ENCODE data around the gene PARL.

PARL gene

GRCh38 chr3:183845608-183846288, 38.9 kb downstream of the PARL start:
- FAIRE-seq = no peak

GRCh38 chr3:183845090-183845489, 39.6 kb downstream of the PARL start:
- no peak for FAIRE-seq

DNA sequence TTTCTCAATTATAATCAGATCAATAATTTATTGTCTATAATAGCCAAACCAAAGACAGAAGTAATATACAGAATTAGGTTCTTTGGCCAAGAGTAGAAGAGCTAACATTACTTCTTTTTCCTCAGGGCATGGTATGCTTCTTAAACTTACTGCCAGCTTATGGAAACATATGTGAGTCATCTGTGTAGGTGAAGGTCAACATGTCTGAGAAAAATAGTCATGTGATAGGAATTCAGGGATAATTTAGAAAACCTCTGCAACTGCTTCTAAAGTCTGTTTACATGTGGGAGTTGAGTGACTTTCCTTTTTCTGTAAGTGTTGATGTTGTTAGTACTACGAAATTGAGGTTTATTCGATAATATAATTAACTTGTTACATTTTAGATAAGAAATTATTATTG, 40.1 kb downstream of the PARL start:
- no peak for FAIRE-seq

- FAIRE-seq = no peak
These were observed 44.9 kb downstream of the PARL start for GRCh38 chr3:183839751-183840150.

DNA sequence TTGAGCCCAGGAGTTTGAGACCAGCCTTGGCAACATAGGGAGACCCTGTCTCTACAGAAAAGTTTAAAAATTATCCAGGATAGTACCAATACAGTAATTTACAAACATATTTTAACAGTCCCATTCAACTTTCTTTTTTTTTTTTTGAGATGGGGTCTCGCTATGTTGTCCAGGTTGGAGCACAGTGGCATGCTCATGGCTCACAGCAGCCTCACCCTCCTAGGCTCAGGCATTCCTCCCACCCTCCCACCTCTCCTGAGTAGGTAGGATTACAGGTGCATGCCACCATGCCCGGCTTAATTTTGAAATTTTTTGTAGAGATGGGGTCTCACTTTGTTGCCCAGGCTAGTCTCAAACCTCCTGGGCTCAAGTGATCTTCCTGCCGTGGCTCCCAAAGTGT, 46.8 kb downstream of the PARL start:
- no peak for FAIRE-seq

- no peak for FAIRE-seq
These were observed 47.3 kb downstream of the PARL start for GRCh38 chr3:183837390-183837789.

DNA sequence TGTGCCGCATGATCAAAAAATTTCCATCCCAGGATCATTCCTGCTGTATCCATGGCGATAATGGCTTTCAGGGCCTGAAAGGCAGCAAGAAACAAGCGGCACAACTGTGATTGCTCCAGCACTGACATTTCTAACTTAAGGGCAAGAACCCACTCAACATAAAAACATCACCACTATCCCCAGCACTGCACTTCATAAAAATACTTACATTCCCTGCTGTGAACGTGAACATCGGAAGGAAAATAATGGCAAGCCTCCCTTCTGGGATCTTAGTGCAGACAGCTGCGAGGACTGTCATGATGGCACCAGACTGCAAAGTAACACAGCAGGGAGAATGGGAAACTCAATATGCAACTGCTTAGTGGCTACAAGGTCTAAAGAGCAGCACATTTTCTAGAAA, 51.2 kb downstream of the PARL start:
- no peak for FAIRE-seq

DNA sequence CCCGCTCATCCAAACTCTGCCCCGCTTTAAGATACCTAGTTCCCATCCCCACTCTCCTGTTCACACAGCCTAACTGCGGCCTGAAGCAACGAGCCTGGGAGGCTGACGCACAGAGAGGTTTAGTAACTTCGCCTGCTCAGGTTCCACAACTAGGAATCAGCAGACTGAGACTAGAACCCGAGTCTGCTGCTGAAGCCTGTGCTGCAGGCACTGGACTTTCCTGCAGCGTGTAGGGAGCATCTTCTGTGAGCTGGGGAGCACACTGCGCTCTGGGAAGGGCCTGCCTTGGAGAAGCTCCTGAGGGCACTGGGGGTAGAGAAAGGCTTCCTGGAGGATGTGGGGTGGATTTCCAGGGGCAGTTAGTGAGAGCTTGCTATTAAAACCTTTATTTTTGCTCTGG, 54.5 kb downstream of the PARL start:
- no peak for FAIRE-seq

DNA sequence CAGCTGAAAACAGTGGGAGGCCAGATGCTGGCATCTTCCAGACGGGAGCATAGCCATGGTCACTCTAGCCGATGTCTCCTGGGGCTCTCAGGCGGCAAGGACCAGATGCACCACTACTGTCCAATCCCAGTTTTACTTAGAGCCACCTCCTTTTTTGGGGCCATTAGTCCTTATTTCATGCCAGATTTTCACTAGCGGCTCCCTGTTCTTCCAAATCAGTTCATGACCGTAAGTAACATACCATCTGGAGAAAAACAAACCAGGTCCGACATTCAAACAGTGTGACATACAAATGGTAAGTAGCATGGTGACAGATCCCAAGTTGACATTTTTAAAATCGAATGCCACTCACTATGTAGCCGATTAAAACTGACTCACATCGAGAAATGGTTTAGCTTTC, 55.2 kb downstream of the PARL start:
- FAIRE-seq = no peak

DNA sequence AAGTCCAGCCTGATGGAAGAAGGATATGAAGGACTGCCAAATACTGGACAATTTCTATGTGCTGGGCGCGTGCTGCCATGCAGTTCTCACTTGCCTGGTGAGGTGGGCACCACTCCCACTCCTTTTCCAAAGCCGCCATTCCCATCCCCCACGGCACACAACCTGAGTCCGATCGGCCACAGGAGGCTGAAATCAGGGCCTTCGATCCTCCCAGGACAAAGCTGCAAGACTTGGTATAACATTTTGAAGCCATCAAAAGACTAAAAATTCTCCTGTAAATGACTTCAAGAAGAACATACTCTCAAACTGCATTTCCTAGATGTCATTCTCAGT, 56.2 kb downstream of the PARL start:
- no peak for FAIRE-seq

DNA sequence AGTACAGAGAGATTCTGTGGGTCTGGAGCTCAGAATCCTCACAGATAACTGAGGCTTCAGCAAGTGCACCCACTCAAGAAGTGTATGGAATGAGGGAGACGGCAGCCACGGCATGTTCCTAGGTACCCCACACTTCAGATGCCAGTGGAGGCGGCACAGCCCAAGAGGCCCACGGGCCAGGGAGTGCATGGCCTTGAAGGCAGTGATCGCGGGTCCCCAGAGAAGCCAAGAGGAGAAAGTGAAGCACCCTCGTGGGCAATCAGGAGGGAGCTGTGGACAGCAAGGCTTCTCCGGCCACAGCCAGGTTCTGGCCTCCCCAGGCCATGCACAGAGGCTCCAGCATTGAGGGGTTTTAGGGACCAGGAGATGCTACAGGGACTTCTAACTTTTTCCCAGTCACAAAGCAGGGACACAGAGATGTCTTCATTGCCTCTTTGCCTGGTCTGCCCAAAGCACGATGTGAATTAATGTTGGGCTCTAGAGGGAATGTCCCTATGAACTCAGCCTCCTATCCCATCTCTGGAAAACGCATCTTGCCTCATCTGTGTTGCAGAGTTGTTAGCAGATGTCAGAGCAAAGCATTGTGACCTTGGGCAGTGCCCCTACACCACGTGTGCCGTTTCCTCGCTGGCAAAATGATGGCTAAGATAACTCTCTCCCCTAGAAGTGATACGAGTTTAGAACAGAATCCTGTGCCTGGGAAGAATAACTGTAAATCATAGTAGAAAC, 56.7 kb downstream of the PARL start:
- no peak for FAIRE-seq

DNA sequence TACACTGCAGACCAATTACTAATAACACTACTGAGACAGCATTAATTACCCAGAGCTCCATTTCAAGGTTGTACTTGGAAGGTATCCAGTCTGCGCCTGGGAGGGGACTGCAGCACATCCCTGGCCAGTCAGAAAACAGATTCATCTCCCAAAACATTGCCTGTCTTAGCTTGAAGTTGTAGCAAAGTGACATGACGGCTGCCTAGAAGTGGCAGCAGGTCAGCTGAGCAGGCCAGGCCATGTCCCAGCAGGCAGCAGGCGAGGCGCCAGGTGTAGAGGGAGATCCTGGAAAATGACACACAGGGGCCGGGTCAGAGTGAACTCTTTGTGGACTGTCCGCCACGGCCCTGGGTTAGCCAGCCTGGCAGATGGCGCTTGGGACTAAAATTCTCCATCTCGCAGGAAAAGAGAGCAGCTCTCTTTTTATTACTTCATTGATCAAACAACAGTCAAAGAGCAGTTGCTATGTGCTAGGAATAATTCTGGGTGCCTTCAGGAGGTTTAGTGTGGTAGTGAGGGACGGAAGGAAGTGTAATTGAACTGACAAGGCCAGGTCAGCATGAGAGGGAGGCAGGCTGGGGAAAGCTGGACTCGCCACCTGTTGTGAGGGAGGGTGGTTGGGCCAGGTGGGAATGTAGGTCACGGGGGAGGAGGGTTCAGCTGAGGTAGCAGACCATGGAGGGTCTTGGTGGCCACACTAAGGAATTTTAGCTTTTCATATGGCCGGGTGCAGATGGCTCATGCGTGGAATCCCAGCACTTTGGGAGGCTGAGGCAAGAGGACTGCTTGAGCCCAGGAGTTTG, 58.0 kb downstream of the PARL start:
- FAIRE-seq = no peak

DNA sequence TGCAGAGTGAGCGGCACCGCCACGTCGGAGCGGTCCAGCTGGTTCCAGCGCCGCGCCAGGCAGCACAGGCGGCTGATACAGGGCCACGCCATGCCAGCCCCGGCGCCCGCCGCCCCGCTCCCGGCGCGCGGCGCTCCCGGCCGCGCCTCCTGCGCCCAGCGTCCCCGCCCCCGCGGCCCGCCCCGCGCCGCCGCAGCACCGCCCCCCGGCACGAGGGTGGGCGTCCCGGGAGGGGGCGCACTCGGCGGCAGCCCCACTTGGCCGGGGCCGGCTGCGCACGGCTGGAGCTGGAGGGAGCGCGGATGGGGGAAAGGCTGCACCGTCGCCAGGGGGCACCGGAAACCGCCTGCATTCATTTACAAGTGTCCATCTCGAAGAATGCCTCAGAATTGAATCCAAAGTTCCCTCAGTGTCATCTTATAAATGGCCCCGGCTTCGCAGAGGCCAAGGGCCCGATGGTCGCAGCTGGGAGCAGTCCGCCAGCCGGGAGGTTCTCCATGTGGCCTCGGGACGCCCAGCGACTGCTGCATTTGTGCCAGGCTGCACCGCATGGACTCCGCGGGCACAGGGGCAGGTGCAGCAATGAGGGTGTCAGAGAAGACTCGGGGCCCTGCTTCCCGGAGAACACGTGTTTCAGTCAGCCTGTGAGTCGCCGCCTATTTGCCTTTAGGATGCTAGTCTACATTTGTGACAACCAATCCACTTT, 59.1 kb downstream of the PARL start, which contains the start of gene MAP6D1:
TSS of gene MAP6D1 (minus strand) at position 122 of the 706 bp plus-strand sequence. CDS start at position 92, 30 bp downstream.
- FAIRE-seq = no peak

GRCh38 chr3:183824761-183825455, 59.8 kb downstream of the PARL start:
- no peak for FAIRE-seq

DNA sequence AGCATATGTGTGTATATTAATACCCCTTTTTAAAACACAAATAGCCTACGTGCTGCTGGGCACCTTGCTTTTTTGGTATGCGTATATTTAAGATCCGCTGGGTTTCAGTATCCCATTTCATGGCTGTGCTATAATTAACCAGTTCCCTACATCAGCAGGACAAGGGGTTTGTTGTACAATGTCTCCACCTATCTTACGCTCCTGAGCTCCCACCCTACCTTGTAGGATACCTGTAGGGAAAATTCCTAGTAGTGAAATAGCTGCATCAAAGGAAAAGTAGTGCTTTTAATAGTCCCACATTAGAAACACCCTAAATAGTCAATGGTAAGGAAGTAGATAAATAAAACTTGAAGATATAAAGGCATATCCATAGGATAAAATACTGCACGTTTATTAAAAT, 60.7 kb downstream of the PARL start:
- FAIRE-seq = no peak

DNA sequence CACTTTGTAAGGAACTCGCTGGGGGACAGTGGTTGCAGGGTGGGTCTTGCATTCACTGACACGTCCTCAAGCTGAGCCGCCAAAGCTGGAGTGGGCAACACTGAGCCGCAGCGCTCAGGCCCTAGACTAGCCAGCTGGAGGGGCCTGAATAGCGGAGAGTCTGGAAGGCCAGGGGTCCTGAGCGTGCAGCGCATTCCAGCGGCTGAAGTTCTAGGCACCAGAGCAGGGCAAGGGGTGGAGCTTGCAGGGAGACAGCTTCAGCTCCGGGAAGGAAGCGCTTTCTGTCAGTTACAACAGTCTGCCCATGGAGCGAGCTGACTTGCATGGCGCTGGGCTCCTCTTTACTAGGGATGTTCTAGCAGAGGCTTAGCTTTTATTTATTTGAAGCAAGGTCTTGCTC, 62.0 kb downstream of the PARL start:
- FAIRE-seq = no peak

GRCh38 chr3:183819831-183820230, 64.8 kb downstream of the PARL start:
- FAIRE-seq = no peak

GRCh38 chr3:183818706-183819624, 65.7 kb downstream of the PARL start:
- no peak for FAIRE-seq

DNA sequence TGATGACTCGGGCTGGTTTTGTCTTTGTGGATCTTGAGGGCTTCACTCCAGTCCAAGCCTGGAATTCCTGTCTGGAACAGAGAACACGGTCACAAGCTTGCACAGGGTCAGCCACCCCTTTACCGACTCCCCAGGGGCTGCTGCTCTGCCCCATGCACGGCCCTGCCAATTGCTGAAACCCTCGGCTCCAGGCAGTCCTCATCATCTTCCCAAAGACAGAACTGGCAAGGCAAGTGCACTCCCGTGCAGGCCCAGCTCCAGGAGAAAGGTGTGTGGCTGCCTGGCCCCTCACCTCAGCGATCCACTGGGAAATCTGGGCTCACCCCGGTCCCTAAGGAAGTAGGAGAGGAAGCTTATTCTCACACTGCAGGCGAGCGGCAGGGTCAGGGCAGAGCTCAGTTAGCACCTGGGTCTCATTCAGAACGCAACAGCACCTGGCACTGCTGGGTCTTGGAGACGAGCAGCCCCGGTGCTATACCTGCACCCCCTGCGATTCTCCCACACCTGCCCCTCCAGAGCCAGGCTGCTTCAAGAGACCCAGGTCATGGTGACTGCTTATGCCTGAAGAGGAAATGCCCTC, 66.5 kb downstream of the PARL start:
- FAIRE-seq = no peak

DNA sequence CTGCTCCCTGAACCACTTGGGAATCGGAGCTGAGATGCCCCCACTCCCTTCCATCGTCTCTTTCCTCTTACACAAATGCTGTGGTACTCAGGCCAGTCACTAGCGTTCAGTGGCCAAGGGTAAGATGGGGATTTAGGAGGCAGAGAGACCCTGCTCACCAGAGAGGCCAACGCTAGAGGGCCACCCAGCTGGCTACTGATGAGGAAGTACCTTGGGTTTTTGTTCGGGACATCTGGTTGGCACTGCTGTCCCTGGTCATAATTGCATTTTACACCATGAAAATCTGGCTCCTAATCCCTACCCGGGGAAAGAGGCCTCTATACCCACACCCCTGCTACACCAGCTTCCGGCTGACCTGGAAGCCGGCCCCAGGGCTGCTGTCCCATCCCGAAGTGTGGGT, 67.0 kb downstream of the PARL start:
- no peak for FAIRE-seq

All from G401.6 (cell line).